Cardiac muscle cell (in vitro differentiated cells and primary cell): ENCODE data around the gene SPTLC3. TPM values are rescaled to one million over a fixed set of nuclear protein-coding genes. Genes with fewer than 3 reads are reported as not detected.

ENCODE experiments used
- DNase-seq, 2 donors: peaks; one replicate each; pipeline versions ENCODE4 v3.0.0 to v3.0.0-alpha.2; 2010 to 2017; ENCODE audit warnings: low read depth in 1 of 2, low spot score in 1 of 2
- H3K27ac ChIP-seq: fragments of 200-600 bp; sonication (generic); 2 replicates; pipeline ENCODE4 v1.5.1; 2016
- H3K27me3 ChIP-seq: fragments of 200-600 bp; sonication (generic); 2 replicates; pipeline ENCODE4 v1.6.0; 2016; ENCODE audit warnings: control low read depth
- H3K36me3 ChIP-seq: fragments of 200-600 bp; sonication (generic); 2 replicates; pipeline ENCODE4 v1.5.1; 2016; ENCODE audit warnings: control low read depth
- H3K4me1 ChIP-seq: fragments of 200-600 bp; sonication (generic); 2 replicates; pipeline ENCODE4 v1.8.1; 2017; ENCODE audit warnings: low read depth, mild to moderate bottlenecking, mixed run types
- H3K4me3 ChIP-seq: fragments of 200-600 bp; sonication (generic); 2 replicates; pipeline ENCODE4 v1.5.1; 2016; ENCODE audit warnings: mild to moderate bottlenecking
- H3K9me3 ChIP-seq: fragments of 200-600 bp; sonication (generic); 2 replicates; pipeline ENCODE4 v1.5.1; 2017; ENCODE audit warnings: low read depth, mild to moderate bottlenecking, control low read depth
- CTCF ChIP-seq: IDR thresholded peaks from 2 replicates; pipeline ENCODE4 v1.5.1; 2012; ENCODE audit warnings: low read depth, mild to moderate bottlenecking, low read length
- polyA plus RNA-seq: library from polyadenylated mRNA; unstranded; fragments of >200 nt; fragmentation: Nextera tagmentation; extraction: Ambion mirVana; gene quantifications from 2 replicates; pipeline ENCODE4 v1.2.1, GENCODE V29; 2016
- total RNA-seq: library from RNA; depleted of rRNA; stranded (reverse); fragments of >200 nt; gene quantifications from 2 replicates; pipeline ENCODE4 v1.2.3, GENCODE V29; 2016

SPTLC3 gene
- total and polyA plus RNA-seq, 2 experiments from 2014 or later, result 2.2 to 6.2 TPM

DNA sequence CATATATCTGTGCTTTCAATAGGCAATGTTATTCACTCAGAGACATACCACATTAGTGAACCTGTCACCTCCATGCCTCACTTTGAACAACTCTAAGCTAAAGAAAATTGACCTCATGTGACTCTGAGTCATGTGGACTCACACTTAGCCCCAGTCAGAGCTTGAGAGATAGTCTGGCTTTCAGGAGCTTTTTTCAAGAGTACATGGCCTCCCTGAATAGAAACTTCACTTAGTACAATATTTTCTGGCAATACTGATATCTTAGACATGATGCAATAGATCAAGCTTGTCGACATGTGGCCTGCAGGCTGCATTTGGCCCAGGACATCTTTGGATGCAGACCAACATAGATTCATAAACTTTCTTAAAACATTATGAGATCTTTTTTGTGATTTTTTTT, 8.5 kb downstream of the SPTLC3 start:
- peak; percentile 32 to 68 for DNase-seq
- Histone ChIP-seq H3K4me3 (no peak overlapping the region), H3K36me3 (no peaks in the 10 kb centered on the region), H3K4me1 (peaks cover 12% of the 10 kb centered on the region), H3K9me3 (no peaks in the 10 kb centered on the region), H3K27ac (peak overlapping the region; percentile 49), H3K27me3 (no peaks in the 10 kb centered on the region)
- no peak for TF ChIP-seq CTCF

DNA sequence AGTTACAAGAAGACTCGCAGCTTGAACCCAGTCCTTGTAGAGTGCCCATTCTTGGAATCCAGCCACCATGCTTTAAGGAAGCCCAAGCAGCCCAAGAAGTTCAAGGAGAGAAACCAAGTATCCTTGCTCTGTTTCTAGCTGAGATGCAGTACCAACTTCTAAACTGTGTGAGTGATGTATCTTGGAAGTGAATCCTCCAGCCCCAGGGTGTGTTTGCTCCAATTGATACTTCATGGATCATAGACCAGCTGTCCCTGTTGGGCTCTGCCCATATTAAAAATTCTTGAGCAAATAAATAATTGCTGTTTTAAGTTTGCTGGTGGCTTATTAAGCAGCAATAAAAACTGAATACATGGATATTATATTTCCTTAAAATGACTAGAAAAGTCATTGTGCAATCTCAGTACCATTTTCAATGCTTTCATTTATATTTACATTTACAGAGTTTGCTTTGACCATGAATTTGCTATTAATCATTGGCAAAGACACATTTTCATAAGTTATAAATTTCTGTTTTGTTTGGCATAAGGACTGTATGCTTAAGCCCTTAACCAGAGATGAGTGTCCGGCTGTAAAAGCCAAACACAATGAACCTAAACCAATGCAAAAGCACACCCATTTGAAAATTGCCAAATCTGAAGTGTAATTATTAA, 9.2 kb downstream of the SPTLC3 start:
- Histone ChIP-seq H3K9me3 (no peaks in the 10 kb centered on the region), H3K4me1 (peaks cover 6% of the 10 kb centered on the region), H3K27me3 (no peaks in the 10 kb centered on the region), H3K27ac (no peak overlapping the region), H3K36me3 (no peaks in the 10 kb centered on the region), H3K4me3 (no peak overlapping the region)
- DNase-seq, result no peak
- no peak for TF ChIP-seq CTCF

DNA sequence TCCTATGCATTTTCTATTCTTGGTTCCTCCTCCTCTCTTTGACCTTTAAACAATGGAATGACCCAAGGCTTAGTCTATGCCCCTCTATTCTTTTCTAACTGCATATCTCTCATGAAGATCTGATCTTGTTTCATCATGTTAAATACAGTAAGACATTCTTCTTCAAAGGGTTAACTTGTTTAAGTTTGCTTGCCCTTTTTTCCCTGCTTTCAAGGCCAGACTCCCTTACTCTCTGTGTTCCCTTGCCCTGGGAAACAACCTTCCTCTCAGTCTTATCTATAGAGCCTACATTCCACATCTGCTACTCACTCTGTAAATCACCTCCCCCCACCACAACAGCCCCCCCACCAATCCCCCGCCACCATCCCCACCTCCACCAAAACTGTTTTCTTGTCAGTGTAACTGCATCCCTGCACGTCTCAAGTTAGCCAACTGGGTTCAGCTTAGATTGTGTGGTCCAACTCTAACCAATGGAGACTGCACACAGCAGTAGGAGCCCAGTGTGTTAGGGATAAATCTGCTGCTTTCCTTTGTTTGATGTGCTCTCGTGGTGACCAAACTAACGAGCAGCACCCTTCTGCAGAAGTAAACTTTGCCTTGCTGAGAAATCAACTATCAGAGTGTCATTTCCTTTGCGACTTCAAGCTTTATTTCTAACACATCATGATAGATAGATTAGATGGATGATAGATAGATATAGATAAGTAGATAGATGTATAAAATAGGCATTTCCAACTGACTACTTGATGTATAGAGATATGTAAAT, 12.6 kb downstream of the SPTLC3 start:
- H3K27ac ChIP-seq, result no peak overlapping the region
- TF ChIP-seq CTCF, result no peak
- H3K9me3 ChIP-seq, result no peaks in the 10 kb centered on the region

GRCh38 chr20:13022401-13023155, 13.8 kb downstream of the SPTLC3 start:
- Histone ChIP-seq H3K9me3 (no peaks in the 10 kb centered on the region), H3K4me3 (no peak overlapping the region)

More for the DNA sequence above, 12.6 kb downstream of the SPTLC3 start:
- Histone ChIP-seq H3K27me3 (no peaks in the 10 kb centered on the region), H3K4me3 (no peak overlapping the region), H3K4me1 (no peaks in the 10 kb centered on the region), H3K36me3 (no peaks in the 10 kb centered on the region)
- DNase-seq, result no peak

DNA sequence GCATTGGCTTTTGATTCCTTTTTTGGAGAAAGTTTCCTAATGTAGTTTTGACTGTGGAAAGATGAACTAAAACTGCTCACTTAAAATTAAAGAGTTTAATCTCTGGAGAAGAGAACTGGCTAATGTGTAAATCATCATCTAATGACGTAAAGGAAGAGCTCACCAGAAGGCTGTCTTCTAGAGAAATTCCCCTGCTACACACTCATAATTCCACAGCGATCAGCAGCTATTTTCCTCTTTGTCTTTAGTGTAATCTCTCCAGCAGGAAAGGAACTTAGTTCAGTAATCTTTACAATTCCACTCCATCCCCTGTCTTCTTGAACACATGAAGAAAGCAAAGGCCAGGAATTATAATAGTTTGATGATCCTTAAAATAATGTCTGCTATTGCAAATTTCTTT, 15.8 kb downstream of the SPTLC3 start:
- H3K27ac ChIP-seq, result no peak overlapping the region
- H3K9me3 ChIP-seq, result no peaks in the 10 kb centered on the region
- H3K36me3 ChIP-seq, result no peaks in the 10 kb centered on the region
- no peak for TF ChIP-seq CTCF
- DNase-seq, result peak in 1 of 2 donors; percentile 39
- H3K4me1 ChIP-seq, result no peaks in the 10 kb centered on the region
- H3K27me3 ChIP-seq, result no peaks in the 10 kb centered on the region
- no peak overlapping the region for H3K4me3 ChIP-seq

More at GRCh38 chr20:13022401-13023155, 13.8 kb downstream of the SPTLC3 start:
- Histone ChIP-seq H3K4me1 (no peaks in the 10 kb centered on the region), H3K36me3 (no peaks in the 10 kb centered on the region), H3K27me3 (no peaks in the 10 kb centered on the region), H3K27ac (no peak overlapping the region)
- no peak for TF ChIP-seq CTCF
- DNase-seq, result peak in 1 of 2 donors; percentile 52
